Spleen (tissue), 7 donors: ENCODE measurements around the gene RIPOR1.

Experiments used
- POLR2A ChIP-seq, 3 donors: fragments of 450-650 bp; IDR thresholded peaks; one replicate each; pipeline ENCODE4 v1.5.1; 2017; ENCODE audit warnings: antibody characterized with exemption in 3 of 3, mild to moderate bottlenecking in 1 of 3
- POLR2AphosphoS5 ChIP-seq, 3 donors: sonication (generic); formaldehyde crosslinking; IDR thresholded peaks; one replicate each; pipeline ENCODE4 v1.5.1; 2017; ENCODE audit warnings: antibody characterized with exemption in 3 of 3
- TF ChIP-seq, protein P1 (sequence below), 11 experiments: fragments of 200-600 bp in 7 of 11; fragments of 450-650 bp in 4 of 11; sonication (generic) in 4 of 11; IDR thresholded peaks in 8 of 11; conservative IDR thresholded peaks in 3 of 11; 1 replicate in 7 of 11; 2 replicates in 4 of 11; pipeline versions ENCODE4 v1.4.0 to v1.8.0; 2016 to 2021; ENCODE audit warnings: antibody characterized with exemption in 11 of 11, inconsistent platforms in 4 of 11, mild to moderate bottlenecking in 1 of 11
- donor health status: DM: no; HTN: no; CAD: no; lungs with moderate emphysema.
- donor health status: DM: no; HTN: no; CAD: no.
- donor health status: DM: no; HTN: no; CAD: no.

- TF ChIP-seq, protein P1, sequence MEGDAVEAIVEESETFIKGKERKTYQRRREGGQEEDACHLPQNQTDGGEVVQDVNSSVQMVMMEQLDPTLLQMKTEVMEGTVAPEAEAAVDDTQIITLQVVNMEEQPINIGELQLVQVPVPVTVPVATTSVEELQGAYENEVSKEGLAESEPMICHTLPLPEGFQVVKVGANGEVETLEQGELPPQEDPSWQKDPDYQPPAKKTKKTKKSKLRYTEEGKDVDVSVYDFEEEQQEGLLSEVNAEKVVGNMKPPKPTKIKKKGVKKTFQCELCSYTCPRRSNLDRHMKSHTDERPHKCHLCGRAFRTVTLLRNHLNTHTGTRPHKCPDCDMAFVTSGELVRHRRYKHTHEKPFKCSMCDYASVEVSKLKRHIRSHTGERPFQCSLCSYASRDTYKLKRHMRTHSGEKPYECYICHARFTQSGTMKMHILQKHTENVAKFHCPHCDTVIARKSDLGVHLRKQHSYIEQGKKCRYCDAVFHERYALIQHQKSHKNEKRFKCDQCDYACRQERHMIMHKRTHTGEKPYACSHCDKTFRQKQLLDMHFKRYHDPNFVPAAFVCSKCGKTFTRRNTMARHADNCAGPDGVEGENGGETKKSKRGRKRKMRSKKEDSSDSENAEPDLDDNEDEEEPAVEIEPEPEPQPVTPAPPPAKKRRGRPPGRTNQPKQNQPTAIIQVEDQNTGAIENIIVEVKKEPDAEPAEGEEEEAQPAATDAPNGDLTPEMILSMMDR (IDR thresholded peaks at IDR 0.05 in 8 of 11, conservative IDR thresholded peaks at IDR 0.05 in 3 of 11) = no peak
- TF ChIP-seq POLR2A (IDR thresholded peaks at IDR 0.05) (no peak), POLR2AphosphoS5 (IDR thresholded peaks at IDR 0.05) (no peak)
These were observed 6.6 kb downstream of the RIPOR1 start for GRCh38 chr16:67535201-67535600.
